SK-N-SH treated with all-trans-retinoic acid at 6 μM for 48 hours (cell line): ENCODE results near the gene FBXL17.

Experiments
- ATAC-seq: fragments of 200-7000 bp; cut with Tn5 transposase; 3 replicates; pipeline ENCODE4 v1.9.1; 2020; ENCODE audit warnings: mild to moderate bottlenecking, moderate library complexity
- ARNTL ChIP-seq: fragments of 450-650 bp; formaldehyde crosslinking; IDR thresholded peaks from 2 replicates; pipeline ENCODE4 v1.5.0; 2020; ENCODE audit warnings: low read depth, mild to moderate bottlenecking, moderate library complexity, borderline replicate concordance
- BACH2 ChIP-seq: fragments of 250-450 bp; sonication (Bioruptor Pico); IDR thresholded peaks from 2 replicates; pipeline ENCODE4 v1.9.0; 2021; ENCODE audit warnings: mild to moderate bottlenecking, borderline replicate concordance
- CREB5 ChIP-seq: fragments of 250-450 bp; sonication (Bioruptor Pico); IDR thresholded peaks from 2 replicates; pipeline ENCODE4 v1.5.1; 2020; ENCODE audit warnings: low read depth, mild to moderate bottlenecking, moderate library complexity
- ESRRG ChIP-seq: fragments of 250-450 bp; sonication (Bioruptor Pico); IDR thresholded peaks from 2 replicates; pipeline ENCODE4 v1.6.1; 2021; ENCODE audit warnings: mild to moderate bottlenecking
- GLIS3 ChIP-seq: fragments of 250-450 bp; sonication (Bioruptor Pico); IDR thresholded peaks from 2 replicates; pipeline ENCODE4 v1.5.0; 2020; ENCODE audit warnings: mild to moderate bottlenecking, moderate library complexity
- ISL1 ChIP-seq: fragments of 250-450 bp; sonication (Bioruptor Pico); IDR thresholded peaks from 2 replicates; pipeline ENCODE4 v2.1.2; 2022; ENCODE audit warnings: mild to moderate bottlenecking, moderate library complexity
- PPARA ChIP-seq: fragments of 250-450 bp; sonication (Bioruptor Pico); IDR thresholded peaks from 2 replicates; pipeline ENCODE4 v1.5.0; 2020; ENCODE audit warnings: mild to moderate bottlenecking, borderline replicate concordance
- RARB ChIP-seq: fragments of 250-450 bp; sonication (Bioruptor Pico); IDR thresholded peaks from 2 replicates; pipeline ENCODE4 v1.8.0; 2021; ENCODE audit warnings: mild to moderate bottlenecking, moderate library complexity
- SNAI2 ChIP-seq: fragments of 250-450 bp; sonication (Bioruptor Pico); IDR thresholded peaks from 2 replicates; pipeline ENCODE4 v1.5.0; 2020; ENCODE audit warnings: mild to moderate bottlenecking, moderate library complexity
- TCF4 ChIP-seq: fragments of 250-450 bp; sonication (Bioruptor Pico); IDR thresholded peaks from 2 replicates; pipeline ENCODE4 v1.8.0; 2021; ENCODE audit warnings: mild to moderate bottlenecking, moderate library complexity, borderline replicate concordance
- TSHZ2 ChIP-seq: fragments of 250-450 bp; sonication (Bioruptor Pico); IDR thresholded peaks from 2 replicates; pipeline ENCODE4 v1.5.0; 2020; ENCODE audit warnings: mild to moderate bottlenecking, moderate library complexity
- ZFP3 ChIP-seq: fragments of 250-450 bp; sonication (Bioruptor Pico); IDR thresholded peaks from 2 replicates; pipeline ENCODE4 v1.5.0; 2020; ENCODE audit warnings: mild to moderate bottlenecking, moderate library complexity
- ZNF565 ChIP-seq: fragments of 450-650 bp; formaldehyde crosslinking; conservative IDR thresholded peaks from 2 replicates; pipeline ENCODE4 v1.5.0; 2020; ENCODE audit warnings: low read depth, mild to moderate bottlenecking, moderate library complexity
- ZNF70 ChIP-seq: fragments of 450-650 bp; formaldehyde crosslinking; IDR thresholded peaks from 2 replicates; pipeline ENCODE4 v1.5.0; 2020; ENCODE audit warnings: mild to moderate bottlenecking, moderate library complexity
- ZNF8 ChIP-seq: fragments of 450-650 bp; formaldehyde crosslinking; IDR thresholded peaks from 2 replicates; pipeline ENCODE4 v1.5.0; 2020; ENCODE audit warnings: mild to moderate bottlenecking, moderate library complexity
- TF ChIP-seq, protein P1 (sequence below): fragments of 250-450 bp; sonication (Bioruptor Pico); IDR thresholded peaks from 2 replicates; pipeline ENCODE4 v1.8.0; 2021; ENCODE audit warnings: low read depth, mild to moderate bottlenecking, moderate library complexity, borderline replicate concordance
- TF ChIP-seq, protein P2 (sequence below): fragments of 250-450 bp; sonication (Bioruptor Pico); IDR thresholded peaks from 2 replicates; pipeline ENCODE4 v1.5.1; 2021; ENCODE audit warnings: mild to moderate bottlenecking, moderate library complexity
- TF ChIP-seq, protein P3 (sequence below): fragments of 250-450 bp; sonication (Bioruptor Pico); IDR thresholded peaks from 2 replicates; pipeline ENCODE4 v1.8.0; 2020; ENCODE audit warnings: mild to moderate bottlenecking, moderate library complexity, borderline replicate concordance

The FBXL17 gene

DNA sequence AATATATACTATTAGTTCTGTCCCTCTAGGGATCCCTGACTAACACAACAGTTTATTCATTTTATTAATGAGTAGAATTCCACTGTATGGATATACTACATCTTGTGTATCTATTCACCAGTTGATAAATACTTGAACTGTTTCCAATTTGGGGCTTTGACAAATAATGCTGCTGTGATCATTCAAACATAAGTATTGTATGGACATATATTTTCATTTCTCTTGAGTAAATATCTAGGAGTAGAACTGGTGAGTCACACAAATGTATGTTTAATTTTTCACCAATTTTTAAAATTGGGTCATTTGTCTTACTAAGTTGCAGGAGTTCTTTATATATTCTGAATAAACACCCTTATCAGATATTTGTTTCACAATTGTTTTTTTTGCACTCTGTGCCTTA, 149.1 kb downstream of the FBXL17 start:
- no peak for ATAC-seq
- TF ChIP-seq ISL1 (CRISPR knock-in tag) (no peak), GLIS3 (CRISPR knock-in tag) (no peak), RARB (CRISPR knock-in tag) (no peak), SNAI2 (no peak), CREB5 (CRISPR knock-in tag) (no peak), BACH2 (CRISPR knock-in tag) (no peak), ZFP3 (CRISPR knock-in tag) (no peak)
- TF ChIP-seq, protein P1, sequence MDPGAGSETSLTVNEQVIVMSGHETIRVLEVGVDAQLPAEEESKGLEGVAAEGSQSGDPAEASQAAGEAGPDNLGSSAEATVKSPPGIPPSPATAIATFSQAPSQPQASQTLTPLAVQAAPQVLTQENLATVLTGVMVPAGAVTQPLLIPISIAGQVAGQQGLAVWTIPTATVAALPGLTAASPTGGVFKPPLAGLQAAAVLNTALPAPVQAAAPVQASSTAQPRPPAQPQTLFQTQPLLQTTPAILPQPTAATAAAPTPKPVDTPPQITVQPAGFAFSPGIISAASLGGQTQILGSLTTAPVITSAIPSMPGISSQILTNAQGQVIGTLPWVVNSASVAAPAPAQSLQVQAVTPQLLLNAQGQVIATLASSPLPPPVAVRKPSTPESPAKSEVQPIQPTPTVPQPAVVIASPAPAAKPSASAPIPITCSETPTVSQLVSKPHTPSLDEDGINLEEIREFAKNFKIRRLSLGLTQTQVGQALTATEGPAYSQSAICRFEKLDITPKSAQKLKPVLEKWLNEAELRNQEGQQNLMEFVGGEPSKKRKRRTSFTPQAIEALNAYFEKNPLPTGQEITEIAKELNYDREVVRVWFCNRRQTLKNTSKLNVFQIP (CRISPR knock-in tag) = no peak
- TF ChIP-seq, all 23 proteins: peak for 0

DNA sequence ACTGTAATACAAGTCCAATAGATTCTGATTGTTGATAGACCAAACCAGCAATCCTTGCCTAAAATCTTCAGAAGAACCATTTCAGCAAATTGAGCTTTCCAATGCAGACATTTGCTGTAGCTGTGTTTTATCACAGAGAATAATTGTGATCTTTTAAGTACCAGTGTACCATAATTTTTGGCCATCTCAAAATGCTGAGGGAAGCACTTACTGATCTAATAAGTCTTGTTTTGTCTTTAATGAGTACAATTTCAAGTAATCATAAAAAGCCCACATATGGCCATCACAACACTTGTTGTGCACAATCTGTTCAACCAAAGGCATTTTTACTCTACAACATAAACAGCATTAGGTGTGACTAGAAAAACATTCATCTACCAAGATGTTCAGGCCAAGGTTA, 159.9 kb downstream of the FBXL17 start:
- TF ChIP-seq, protein P1 (CRISPR knock-in tag) = no peak
- 0 out of 2 replicates have a peak, but pooled peaks have one; percentile 51 for TF ChIP-seq TCF4 (CRISPR knock-in tag)
- no peak for ATAC-seq

- no peak for ATAC-seq
- TF ChIP-seq BACH2 (CRISPR knock-in tag) = no peak
Measured at GRCh38 chr5:108220834-108221233, 161.1 kb downstream of the FBXL17 start.

DNA sequence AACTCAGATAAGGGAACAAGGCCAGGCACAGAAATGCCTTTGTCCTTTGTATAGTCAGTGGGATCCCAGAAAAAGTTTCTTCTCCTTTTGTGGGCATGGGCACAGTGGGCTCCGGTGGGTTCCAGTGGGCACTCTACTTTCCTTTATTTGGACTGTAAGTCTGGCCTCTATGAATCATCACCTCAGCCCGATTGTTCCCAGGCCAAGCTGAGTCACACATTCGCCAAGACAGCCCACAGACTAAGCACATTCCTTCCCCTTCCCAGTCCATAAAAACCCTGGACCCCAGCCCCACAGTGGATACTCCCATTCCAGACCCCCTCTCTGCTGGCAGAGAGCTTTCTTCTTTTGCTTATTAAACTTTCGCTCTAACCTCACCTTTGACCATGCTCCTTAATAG, 165.0 kb downstream of the FBXL17 start:
- peak; percentile 79 for ATAC-seq
- TF ChIP-seq BACH2 (CRISPR knock-in tag) (no peak), ZNF70 (no peak), SNAI2 (no peak), ARNTL (no peak), ZFP3 (CRISPR knock-in tag) (no peak), TSHZ2 (no peak), CREB5 (CRISPR knock-in tag) (no peak)

DNA sequence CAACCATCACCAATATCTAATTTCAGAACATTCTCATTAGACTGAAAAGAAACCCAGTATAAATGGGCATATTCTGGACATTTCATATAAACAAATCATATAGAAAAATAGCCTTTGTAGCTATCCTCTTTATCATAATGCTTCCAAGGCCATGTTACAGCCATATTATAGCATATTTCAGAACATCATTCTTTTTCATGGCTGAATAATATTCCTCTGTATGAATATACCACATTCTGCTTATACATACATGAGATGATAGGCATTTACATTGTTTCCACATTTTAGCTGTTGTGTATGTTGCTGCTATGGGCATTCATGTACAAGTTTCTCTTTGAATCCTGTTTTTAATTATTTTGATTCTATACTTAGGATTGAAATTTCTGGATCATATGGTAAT, 167.0 kb downstream of the FBXL17 start:
- ATAC-seq = no peak
- no peak for TF ChIP-seq PPARA
- TF ChIP-seq ZNF8 (CRISPR knock-in tag) = peak; percentile 55

GRCh38 chr5:108212775-108213346, 169.0 kb downstream of the FBXL17 start:
- no peak for ATAC-seq
- TF ChIP-seq ESRRG (no peak), SNAI2 (no peak), TCF4 (CRISPR knock-in tag) (no peak), ZFP3 (CRISPR knock-in tag) (no peak), RARB (CRISPR knock-in tag) (no peak), ZNF565 (CRISPR knock-in tag) (no peak), ZNF8 (CRISPR knock-in tag) (no peak)
- TF ChIP-seq, protein P2, sequence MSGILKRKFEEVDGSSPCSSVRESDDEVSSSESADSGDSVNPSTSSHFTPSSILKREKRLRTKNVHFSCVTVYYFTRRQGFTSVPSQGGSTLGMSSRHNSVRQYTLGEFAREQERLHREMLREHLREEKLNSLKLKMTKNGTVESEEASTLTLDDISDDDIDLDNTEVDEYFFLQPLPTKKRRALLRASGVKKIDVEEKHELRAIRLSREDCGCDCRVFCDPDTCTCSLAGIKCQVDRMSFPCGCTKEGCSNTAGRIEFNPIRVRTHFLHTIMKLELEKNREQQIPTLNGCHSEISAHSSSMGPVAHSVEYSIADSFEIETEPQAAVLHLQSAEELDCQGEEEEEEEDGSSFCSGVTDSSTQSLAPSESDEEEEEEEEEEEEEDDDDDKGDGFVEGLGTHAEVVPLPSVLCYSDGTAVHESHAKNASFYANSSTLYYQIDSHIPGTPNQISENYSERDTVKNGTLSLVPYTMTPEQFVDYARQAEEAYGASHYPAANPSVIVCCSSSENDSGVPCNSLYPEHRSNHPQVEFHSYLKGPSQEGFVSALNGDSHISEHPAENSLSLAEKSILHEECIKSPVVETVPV (CRISPR knock-in tag) = no peak
- TF ChIP-seq, protein P1 (CRISPR knock-in tag) = no peak
- TF ChIP-seq, protein P3, sequence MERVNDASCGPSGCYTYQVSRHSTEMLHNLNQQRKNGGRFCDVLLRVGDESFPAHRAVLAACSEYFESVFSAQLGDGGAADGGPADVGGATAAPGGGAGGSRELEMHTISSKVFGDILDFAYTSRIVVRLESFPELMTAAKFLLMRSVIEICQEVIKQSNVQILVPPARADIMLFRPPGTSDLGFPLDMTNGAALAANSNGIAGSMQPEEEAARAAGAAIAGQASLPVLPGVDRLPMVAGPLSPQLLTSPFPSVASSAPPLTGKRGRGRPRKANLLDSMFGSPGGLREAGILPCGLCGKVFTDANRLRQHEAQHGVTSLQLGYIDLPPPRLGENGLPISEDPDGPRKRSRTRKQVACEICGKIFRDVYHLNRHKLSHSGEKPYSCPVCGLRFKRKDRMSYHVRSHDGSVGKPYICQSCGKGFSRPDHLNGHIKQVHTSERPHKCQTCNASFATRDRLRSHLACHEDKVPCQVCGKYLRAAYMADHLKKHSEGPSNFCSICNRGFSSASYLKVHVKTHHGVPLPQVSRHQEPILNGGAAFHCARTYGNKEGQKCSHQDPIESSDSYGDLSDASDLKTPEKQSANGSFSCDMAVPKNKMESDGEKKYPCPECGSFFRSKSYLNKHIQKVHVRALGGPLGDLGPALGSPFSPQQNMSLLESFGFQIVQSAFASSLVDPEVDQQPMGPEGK (CRISPR knock-in tag) = no peak
